Common myeloid progenitor, CD34-positive (primary cell): ENCODE results near the gene IFT88.

ENCODE experiments used
- CTCF ChIA-PET: fragments of 350-600 bp; sonication (Branson Sonifier 250); formaldehyde crosslinking; loops from one replicate; lab custom pipeline; 2021; ENCODE audit warnings: antibody characterized with exemption; lab: Charles Lee
- POLR2A ChIA-PET: fragments of 350-600 bp; sonication (Branson Sonifier 250); formaldehyde crosslinking; loops from one replicate; lab custom pipeline; 2021; ENCODE audit warnings: antibody characterized with exemption; lab: Charles Lee
- DNase-seq, 3 donors: peaks; one replicate each; pipeline versions ENCODE4 v3.0.0 to v3.0.0-alpha.2; 2013
- H3K27ac ChIP-seq, 2 experiments: 1 replicate in 1 of 2; 2 replicates in 1 of 2; pipeline ENCODE4 v1.7.0; 2013; ENCODE audit warnings: inconsistent platforms in 2 of 2, low read length in 2 of 2, mild to moderate bottlenecking in 2 of 2, low read depth in 1 of 2, moderate library complexity in 1 of 2; ENCODE audit not compliant: severe bottlenecking in 2 of 2, insufficient read depth in 1 of 2, poor library complexity in 1 of 2
- H3K27me3 ChIP-seq, 5 experiments: replicated peaks in 2 of 5; 1 replicate in 3 of 5; 2 replicates in 2 of 5; pipeline versions ENCODE4 v1.6.1 to v1.7.0; 2013; ENCODE audit warnings: low read length in 4 of 5, mild to moderate bottlenecking in 2 of 5, moderate library complexity in 2 of 5, inconsistent platforms in 1 of 5; ENCODE audit not compliant: insufficient read depth in 5 of 5, control insufficient read depth in 4 of 5
- H3K36me3 ChIP-seq, 4 experiments: 1 replicate in 2 of 4; 2 replicates in 2 of 4; pipeline versions ENCODE4 v1.6.1 to v1.7.0; 2013; ENCODE audit warnings: low read length in 3 of 4, control low read depth in 1 of 4, mild to moderate bottlenecking in 1 of 4; ENCODE audit not compliant: control insufficient read depth in 4 of 4, insufficient read depth in 4 of 4
- H3K4me1 ChIP-seq, 4 experiments: 1 replicate in 3 of 4; 2 replicates in 1 of 4; pipeline versions ENCODE4 v1.6.1 to v1.7.1; 2013; ENCODE audit warnings: low read length in 3 of 4, mild to moderate bottlenecking in 3 of 4, control low read depth in 1 of 4, inconsistent platforms in 1 of 4, moderate library complexity in 1 of 4; ENCODE audit not compliant: control insufficient read depth in 4 of 4, insufficient read depth in 4 of 4; ENCODE audit errors: control extremely low read depth in 1 of 4
- H3K4me3 ChIP-seq, 7 experiments: 1 replicate in 4 of 7; 2 replicates in 3 of 7; pipeline versions ENCODE4 v1.5.1 to v1.7.0; 2013; ENCODE audit warnings: mild to moderate bottlenecking in 7 of 7, low read length in 6 of 7, moderate library complexity in 6 of 7, inconsistent platforms in 2 of 7, low read depth in 2 of 7, control low read depth in 1 of 7; ENCODE audit not compliant: insufficient read depth in 4 of 7, control insufficient read depth in 1 of 7; ENCODE audit errors: extremely low read depth in 1 of 7
- H3K9me3 ChIP-seq, 5 experiments: 1 replicate in 4 of 5; 2 replicates in 1 of 5; pipeline versions ENCODE4 v1.6.1 to v1.7.1; 2013; ENCODE audit warnings: low read length in 4 of 5, mild to moderate bottlenecking in 2 of 5, inconsistent platforms in 1 of 5, low read depth in 1 of 5, moderate library complexity in 1 of 5; ENCODE audit not compliant: control insufficient read depth in 4 of 5, insufficient read depth in 2 of 5; ENCODE audit errors: control extremely low read depth in 1 of 5
- WGBS: methylation state at CpG from one replicate; pipeline ENCODE4 v1.1.5; 2013; ENCODE audit not compliant: insufficient coverage; 5-methylcytosine and 5-hydroxymethylcytosine counted together

The IFT88 gene

DNA sequence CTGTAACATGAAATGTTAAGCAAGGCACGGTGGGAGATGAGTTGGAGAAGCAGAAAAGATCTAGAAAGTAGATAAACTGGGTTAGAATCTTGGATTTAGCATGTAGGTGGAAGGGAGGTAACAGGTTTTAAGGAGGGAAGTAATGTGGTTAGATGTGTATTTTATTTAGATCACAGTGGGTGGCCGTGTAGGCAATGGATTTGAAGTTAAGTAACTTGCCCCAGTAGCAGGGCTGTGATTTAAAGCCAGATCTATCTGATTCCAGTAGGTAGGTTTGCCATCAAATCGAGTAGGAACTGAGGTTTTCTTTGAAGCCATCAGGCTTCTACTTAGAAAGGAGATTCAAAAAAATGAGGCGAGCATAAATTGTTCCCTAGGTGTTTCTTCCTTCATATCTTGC lies 86.0 kb downstream of the IFT88 start:
- Histone ChIP-seq H3K27me3 (no peaks in the 10 kb centered on the region), H3K4me1 (peaks cover 0 to 9% (median 0%) of the 10 kb centered on the region in 4 experiments), H3K36me3 (peaks cover 0 to under 1% (median 0%) of the 10 kb centered on the region in 4 experiments), H3K4me3 (no peak overlapping the region), H3K9me3 (peaks cover 0 to 9% (median 0%) of the 10 kb centered on the region in 5 experiments), H3K27ac (no peak overlapping the region)
- CTCF ChIA-PET: no interaction called here
- POLR2A ChIA-PET: interaction anchor here (0.6 kb wide), 1 partner anchor 50 kb away, joined by 4 read pairs; no protein-coding TSS in a partner anchor
- WGBS: 79% methylated on average over 3 of the region's 4 CpGs
- no peak for DNase-seq

DNA sequence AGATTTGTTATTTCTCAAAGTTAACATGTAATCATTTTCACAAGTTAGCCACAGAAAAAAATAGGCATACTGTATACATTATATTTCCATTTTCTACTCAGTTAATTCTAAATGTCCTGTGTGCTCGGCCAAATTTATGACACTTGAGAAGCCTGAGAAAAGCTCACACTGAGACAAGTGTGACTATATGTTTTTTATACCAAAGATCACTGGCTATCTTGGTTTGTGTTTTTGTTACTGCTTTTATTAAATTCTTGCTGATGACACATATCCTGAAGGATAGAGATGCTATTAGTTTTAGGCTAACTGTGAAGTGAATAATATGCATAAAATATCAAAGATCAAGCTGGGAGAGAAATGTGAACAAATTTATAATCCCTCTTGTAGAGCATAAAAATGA lies 87.2 kb downstream of the IFT88 start:
- ChIA-PET CTCF (no interaction called here), POLR2A (no interaction called here)
- peaks cover 0 to 9% (median 0%) of the 10 kb centered on the region in 4 experiments for H3K4me1 ChIP-seq
- no peak overlapping the region for H3K4me3 ChIP-seq
- no peaks in the 10 kb centered on the region for H3K36me3 ChIP-seq
- H3K27ac ChIP-seq: no peak overlapping the region
- H3K27me3 ChIP-seq: no peaks in the 10 kb centered on the region
- WGBS: no CpG with 5 or more reads among the region's 1 CpG
- DNase-seq: no peak
- H3K9me3 ChIP-seq: peaks cover 0 to 5% (median 0%) of the 10 kb centered on the region in 5 experiments

DNA sequence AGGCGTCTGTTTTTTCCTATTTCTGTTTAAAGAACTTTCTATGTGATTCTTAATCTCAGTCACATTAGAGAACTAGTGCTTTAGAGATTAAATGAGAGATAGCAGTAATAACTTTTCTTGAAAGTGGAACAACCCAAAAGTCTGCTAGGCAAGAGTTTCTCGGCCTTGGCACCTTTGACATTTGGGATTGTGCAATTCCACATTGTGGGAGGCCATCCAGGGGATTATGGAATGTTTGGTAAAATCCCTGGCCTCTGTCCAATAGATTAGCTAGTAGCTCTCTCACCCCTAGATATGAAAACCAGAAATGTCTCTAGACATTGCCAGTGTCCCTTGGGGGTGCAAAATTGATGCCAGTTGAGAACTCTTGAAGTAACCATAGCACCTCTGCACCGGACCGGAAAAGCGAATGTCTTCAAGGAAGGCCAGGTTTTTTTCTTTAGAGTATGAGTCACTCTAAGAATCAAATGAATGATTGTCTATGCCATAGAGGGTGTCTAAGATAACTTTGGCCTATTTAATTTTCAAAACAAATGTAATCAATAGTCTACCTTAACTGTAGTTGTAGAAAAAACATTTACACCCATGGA lies 91.6 kb downstream of the IFT88 start:
- no peak overlapping the region for H3K4me3 ChIP-seq
- H3K4me1 ChIP-seq: peaks cover 0 to 9% (median 0%) of the 10 kb centered on the region in 4 experiments
- H3K36me3 ChIP-seq: no peaks in the 10 kb centered on the region
- H3K27ac ChIP-seq: no peak overlapping the region
- no peak for DNase-seq
- ChIA-PET POLR2A (no interaction called here), CTCF (no interaction called here)
- 57% methylated on average over 3 of the region's 5 CpGs for WGBS
- no peaks in the 10 kb centered on the region for H3K27me3 ChIP-seq
- H3K9me3 ChIP-seq: no peaks in the 10 kb centered on the region

DNA sequence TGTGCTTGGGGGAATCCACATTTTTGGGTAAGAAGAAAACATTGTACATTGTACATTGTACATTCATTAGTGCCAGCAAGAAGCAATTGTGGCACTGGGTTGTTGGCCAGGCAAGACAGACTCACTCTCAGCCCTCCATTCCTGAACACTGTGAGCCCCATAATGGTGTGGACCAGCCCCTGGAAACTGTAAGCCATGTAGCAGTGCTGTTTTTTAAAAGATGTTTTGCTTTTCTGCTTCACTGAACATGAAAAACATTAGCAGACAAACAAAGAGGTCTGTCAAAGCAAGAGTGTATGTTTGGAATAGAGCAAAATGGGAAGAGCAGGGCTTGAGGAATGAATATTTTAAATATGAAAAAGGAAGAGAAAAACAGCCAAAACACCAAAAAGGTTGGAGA lies 97.4 kb downstream of the IFT88 start:
- POLR2A ChIA-PET: no interaction called here
- H3K4me3 ChIP-seq: no peak overlapping the region
- CTCF ChIA-PET: no interaction called here

DNA sequence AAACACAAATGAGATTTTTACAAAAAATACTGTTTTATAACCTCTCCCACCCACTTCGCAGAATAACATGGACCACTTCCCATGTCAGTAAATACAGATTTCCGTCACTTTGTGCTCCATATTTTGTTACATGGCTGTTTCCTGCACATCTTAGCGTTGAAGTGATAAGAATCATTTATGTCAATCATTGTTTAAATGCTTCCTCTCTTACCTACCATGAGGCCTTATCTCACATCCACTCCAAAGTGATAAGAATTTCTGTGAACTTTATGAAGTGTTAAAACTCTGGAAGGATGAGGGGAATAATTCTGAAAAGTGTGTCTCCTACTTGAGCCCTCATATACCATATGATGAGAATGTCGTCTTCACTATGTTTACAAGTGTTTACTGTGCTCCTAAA lies 100.0 kb downstream of the IFT88 start:
- POLR2A ChIA-PET: no interaction called here
- no peaks in the 10 kb centered on the region for H3K36me3 ChIP-seq
- peak; percentile 6 to 50 (median 28) for DNase-seq
- peaks cover 3 to 34% (median 21%) of the 10 kb centered on the region in 4 experiments for H3K4me1 ChIP-seq
- H3K27ac ChIP-seq: no peak overlapping the region
- H3K4me3 ChIP-seq: peak overlapping the region in 1 of 7 experiments; percentile 35
- CTCF ChIA-PET: interaction anchor here (0.6 to 2.2 kb wide), 2 partner anchors 11 to 485 kb away, joined by 4 to 7 read pairs; no protein-coding TSS in a partner anchor
- WGBS: 0% methylated on average over 1 of the region's 4 CpGs
- H3K27me3 ChIP-seq: no peaks in the 10 kb centered on the region
- no peaks in the 10 kb centered on the region for H3K9me3 ChIP-seq

More for the DNA sequence above, 97.4 kb downstream of the IFT88 start:
- no peak for DNase-seq
- H3K27me3 ChIP-seq: no peaks in the 10 kb centered on the region
- H3K36me3 ChIP-seq: no peaks in the 10 kb centered on the region
- H3K9me3 ChIP-seq: no peaks in the 10 kb centered on the region
- H3K4me1 ChIP-seq: peaks cover 3 to 30% (median 21%) of the 10 kb centered on the region in 4 experiments
- H3K27ac ChIP-seq: no peak overlapping the region

DNA sequence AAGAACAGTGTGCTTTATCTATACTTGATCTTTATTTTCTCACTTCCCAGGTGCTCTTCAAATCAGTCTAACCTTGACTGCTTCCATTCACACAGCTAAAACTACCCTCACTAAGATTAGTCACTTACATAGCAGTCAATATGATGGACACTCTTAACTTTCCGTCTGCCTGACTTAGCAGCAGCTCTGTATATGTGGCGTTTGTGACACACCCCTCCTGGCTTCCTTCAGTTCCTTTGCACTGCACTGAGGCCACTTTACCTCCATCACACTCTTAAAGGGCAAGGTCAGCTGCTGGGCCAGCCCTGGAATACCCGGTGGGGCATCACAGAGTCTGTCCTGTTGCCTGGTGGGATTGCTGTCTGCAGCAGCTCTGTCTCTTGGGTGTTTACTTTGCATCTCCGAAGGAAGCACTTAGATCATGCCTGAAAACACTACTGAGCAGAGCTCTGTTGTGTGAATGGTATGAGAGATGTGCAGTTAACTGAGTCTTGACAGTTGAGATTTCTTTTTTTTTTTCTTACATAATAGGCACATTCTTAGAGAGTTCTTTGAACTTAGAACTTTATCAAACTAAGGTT lies 101.0 kb downstream of the IFT88 start:
- H3K9me3 ChIP-seq: no peaks in the 10 kb centered on the region
- H3K36me3 ChIP-seq: no peaks in the 10 kb centered on the region
- H3K27me3 ChIP-seq: no peaks in the 10 kb centered on the region
- H3K27ac ChIP-seq: no peak overlapping the region
- 25% methylated on average over 3 of the region's 4 CpGs for WGBS
- DNase-seq: peak in 2 of 3 donors; percentile 34 to 45
- no peak overlapping the region for H3K4me3 ChIP-seq
- ChIA-PET CTCF (interaction anchor here (2.2 kb wide), 1 partner anchor 10 kb away, joined by 7 read pairs; no protein-coding TSS in a partner anchor), POLR2A (no interaction called here)
- peaks cover 3 to 34% (median 21%) of the 10 kb centered on the region in 4 experiments for H3K4me1 ChIP-seq

DNA sequence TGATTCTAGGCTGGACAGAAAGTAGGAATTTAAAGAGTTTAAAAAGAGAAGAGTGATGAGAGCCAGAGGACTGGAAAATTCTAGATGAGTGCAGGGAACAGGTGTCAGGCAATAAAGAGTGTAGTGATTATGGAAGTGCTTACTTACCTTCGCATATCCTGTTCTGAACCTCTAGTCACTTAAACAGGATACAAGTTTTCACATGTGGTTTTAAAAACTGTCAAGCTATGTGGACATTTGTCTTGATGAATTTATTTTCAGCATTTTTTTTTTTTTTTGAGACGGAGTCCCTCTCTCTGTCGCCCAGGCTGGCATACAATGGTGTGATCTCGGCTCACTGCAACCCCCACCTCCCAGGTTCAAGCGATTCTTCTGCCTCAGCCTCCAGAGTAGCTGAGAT lies 102.2 kb downstream of the IFT88 start:
- Histone ChIP-seq H3K9me3 (no peaks in the 10 kb centered on the region), H3K27ac (no peak overlapping the region), H3K4me3 (no peak overlapping the region), H3K36me3 (peaks cover 0 to 5% (median 0%) of the 10 kb centered on the region in 4 experiments), H3K4me1 (peaks cover 3 to 34% (median 21%) of the 10 kb centered on the region in 4 experiments), H3K27me3 (no peaks in the 10 kb centered on the region)
- 21% methylated on average over 4 of the region's 5 CpGs for WGBS
- peak in 2 of 3 donors; percentile 35 to 54 for DNase-seq
- CTCF ChIA-PET: interaction anchor here (2.2 kb wide), 1 partner anchor 9 kb away, joined by 7 read pairs; no protein-coding TSS in a partner anchor
- POLR2A ChIA-PET: no interaction called here
